ENCODE results near the gene MARCHF2.
"Not testable (repeated sequence)": the region's sequence is repeated elsewhere in the genome, so short reads cannot be mapped to it uniquely, and the experiment has no call there.

Gene MARCHF2

DNA sequence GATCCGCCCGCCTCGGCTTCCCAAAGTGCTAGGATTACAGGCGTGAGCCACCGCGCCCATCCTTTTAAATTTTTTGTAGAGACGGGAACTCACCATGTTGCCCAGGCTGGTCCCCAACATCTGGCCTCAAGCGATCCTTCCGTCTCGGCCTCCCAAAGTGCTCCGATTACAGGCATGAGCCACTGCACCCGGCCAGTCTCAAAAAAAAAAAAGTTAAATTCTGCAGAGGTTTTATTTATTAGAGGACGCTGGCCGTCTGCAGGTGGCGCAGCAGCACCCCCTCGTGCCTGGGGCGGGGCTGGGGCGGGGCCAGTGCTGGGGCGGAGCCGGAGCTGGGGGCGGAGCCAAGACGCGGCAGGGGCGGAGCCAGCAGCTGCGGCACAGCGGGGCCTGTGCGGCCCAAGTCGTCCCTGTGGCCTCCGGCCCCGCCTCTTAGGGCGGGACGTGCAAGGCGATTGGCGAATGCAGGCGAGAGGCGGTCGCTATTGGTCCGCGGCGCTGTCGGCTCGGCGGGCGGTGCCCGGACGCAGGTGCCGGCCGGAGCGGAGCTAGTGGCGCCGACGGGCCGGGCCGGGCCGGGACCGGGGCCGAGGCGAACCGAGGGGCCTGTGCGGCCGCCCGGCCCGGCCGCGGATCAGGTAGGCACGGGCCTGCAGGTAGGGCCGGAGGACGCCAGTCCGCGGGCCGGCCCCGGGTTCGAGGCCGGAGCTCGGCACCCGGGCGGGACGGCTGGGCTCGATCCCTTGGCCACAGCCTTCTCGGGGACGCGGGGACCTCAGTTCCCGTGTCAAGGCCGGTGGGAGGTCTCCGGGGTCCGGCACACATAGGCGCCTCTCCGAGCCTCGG lies at the start of gene MARCHF2:
TSS of gene MARCHF2 (plus strand) at position 523 of the 846 bp plus-strand sequence. CDS start 8,536 bp downstream, outside the sequence.
- peak; percentile 100 for DNase-seq

GRCh38 chr19:8363803-8364771 lies 49.0 kb upstream of the MARCHF2 start, which contains the start of gene ANGPTL4:
ANGPTL4 (plus strand) TSS chr19:8364155; CDS start chr19:8364322, 167 bp downstream.
- DNase-seq: peak; percentile 42

GRCh38 chr19:8366121-8366581 lies 47.0 kb upstream of the MARCHF2 start:
- no peak for DNase-seq

GRCh38 chr19:8366961-8367326 lies 46.2 kb upstream of the MARCHF2 start:
- no peak for DNase-seq

- no peak for DNase-seq
These were observed 45.6 kb upstream of the MARCHF2 start for GRCh38 chr19:8367327-8368001.

- DNase-seq: no peak
These were observed 42.7 kb upstream of the MARCHF2 start for GRCh38 chr19:8370176-8371010.

GRCh38 chr19:8371011-8371804 lies 41.9 kb upstream of the MARCHF2 start:
- DNase-seq: no peak

DNA sequence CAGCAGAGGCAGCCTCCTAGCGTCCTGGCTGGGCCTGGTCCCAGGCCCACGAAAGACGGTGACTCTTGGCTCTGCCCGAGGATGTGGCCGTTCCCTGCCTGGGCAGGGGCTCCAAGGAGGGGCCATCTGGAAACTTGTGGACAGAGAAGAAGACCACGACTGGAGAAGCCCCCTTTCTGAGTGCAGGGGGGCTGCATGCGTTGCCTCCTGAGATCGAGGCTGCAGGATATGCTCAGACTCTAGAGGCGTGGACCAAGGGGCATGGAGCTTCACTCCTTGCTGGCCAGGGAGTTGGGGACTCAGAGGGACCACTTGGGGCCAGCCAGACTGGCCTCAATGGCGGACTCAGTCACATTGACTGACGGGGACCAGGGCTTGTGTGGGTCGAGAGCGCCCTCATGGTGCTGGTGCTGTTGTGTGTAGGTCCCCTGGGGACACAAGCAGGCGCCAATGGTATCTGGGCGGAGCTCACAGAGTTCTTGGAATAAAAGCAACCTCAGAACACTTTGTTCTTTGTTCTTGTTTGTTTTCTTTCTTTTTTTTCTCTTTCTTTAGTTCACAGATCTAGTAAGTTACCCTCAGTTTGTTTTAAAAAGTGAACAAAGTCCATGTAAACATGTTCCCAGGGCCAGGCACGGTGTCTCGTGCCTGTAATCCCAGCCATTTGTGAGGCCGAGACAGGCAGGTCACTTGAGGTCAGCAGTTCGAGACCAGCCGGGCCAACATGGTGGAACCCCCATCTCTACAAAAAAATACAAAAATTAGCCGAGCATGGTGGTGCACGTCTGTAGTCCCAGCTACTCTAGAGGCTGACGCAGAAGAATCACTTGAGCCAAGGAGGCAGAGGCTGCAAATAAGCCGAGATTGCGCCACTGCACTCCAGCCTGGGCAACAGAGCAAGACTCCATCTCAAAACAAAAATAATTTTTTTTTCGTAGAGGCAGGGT lies 39.0 kb upstream of the MARCHF2 start:
- no peak for DNase-seq

GRCh38 chr19:8375766-8376165 lies 37.3 kb upstream of the MARCHF2 start:
- not testable (repeated sequence) for DNase-seq

- DNase-seq: not testable (repeated sequence)
These were observed 36.6 kb upstream of the MARCHF2 start for GRCh38 chr19:8376373-8376974.

DNA sequence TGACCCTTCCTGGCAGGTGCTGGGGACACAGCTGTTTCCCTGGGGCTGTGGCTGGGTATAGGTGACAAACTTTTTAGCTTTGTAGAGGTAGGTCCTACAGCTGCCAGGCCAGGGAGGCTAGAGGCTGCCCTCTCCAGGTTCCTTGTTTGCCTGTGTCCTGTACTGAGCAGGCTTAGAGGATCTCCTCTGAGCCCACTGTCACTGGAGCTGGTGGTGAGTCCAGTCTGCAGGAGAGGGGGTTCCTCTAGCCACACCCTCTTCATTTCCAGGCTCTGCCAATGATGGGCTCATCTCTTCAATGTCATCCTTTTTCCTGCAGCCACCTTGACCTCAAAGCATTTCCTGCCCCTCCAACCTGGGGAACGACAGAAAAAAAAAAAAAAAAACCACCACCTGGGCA lies 35.5 kb upstream of the MARCHF2 start:
- no peak for DNase-seq

DNA sequence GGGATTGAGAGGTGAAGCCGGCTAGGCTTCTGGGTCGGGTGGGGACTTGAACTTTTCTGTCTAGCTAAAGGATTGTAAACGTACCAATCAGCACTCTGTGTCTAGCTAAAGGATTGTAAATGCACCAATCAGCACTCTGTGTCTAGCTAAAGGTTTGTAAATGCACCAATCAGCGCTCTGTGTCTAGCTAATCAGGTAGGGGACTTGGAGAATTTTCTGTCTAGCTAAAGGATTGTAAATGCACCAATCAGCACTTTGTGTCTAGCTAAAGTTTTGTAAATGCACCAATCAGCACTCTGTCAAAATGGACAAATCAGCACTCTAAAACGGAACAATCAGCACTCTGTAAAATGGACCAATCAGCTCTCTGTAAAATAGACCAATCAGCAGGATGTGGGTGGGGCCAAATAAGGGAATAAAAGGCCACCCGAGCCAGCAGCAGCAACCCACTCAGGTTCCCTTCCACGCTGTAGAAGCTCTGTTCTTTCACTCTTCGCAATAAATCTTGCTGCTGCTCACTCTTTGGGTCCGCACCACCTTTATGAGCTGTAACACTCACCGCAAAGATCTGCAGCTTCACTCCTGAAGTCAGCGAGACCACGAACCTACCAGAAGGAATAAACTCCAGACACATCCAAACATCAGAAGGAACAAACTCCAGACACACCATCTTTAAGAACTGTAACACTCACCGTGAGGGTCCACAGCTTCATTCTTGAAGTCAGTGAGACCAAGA lies 33.8 kb upstream of the MARCHF2 start:
- not testable (repeated sequence) for DNase-seq

DNA sequence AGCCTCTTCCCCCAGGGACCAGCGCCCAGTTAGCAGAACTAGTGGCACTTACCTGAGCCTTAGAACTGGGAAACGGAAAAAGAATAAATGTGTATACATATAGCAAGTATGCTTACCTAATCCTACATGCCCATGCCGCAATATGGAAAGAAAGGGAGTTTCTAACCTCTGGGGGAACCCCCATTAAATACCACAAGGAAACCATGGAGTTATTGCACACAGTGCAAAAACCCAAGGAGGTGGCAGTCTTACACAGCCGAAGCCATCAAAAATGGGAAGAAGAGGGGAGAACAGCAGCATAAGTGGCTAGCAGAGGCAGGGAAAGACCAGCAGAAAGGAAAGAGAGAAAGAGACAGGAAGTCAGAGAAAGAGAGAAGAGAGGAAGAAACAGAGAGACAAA lies 28.5 kb upstream of the MARCHF2 start:
- DNase-seq: not testable (repeated sequence)

DNA sequence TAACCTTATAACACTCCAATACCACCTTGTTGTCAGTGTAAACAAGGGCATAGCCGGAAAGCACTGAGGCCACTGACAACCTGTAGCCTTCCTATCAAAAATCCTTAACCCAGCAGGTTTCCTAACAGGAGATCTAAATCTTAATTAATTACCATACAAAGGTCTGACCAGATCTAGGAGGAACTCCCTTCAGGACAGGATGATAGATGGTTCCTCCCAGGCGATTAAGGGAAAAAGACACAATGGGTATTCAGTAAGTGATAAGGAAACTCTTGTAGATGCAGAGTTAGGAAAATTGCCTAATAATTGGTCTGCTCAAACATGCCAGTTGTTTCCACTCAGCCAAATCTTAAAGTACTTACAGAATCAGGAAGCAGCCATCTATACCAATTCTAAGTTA lies 28.0 kb upstream of the MARCHF2 start:
- not testable (repeated sequence) for DNase-seq

DNA sequence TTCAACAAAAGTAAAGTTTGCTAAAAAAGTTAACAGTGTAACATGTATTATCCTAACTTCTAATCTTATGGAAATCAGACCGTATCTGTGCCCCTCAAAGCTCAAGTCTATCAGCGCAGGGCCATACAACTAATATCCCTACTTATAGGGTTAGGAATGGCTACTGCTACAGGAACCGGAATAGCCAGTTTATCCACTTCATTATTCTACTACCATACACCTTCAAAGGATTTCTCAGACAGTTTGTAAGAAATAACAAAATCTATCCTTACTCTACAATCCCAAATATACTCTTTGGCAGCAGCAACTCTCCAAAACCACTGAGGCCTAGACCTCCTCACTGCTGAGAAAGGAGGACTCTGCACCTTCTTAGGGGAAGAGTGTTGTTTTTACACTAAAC lies 27.5 kb upstream of the MARCHF2 start:
- not testable (repeated sequence) for DNase-seq

GRCh38 chr19:8386419-8386818 lies 26.7 kb upstream of the MARCHF2 start:
- not testable (repeated sequence) for DNase-seq

- no peak for DNase-seq
These were observed 26.1 kb upstream of the MARCHF2 start for GRCh38 chr19:8386990-8387389.

Data from activated T-cell treated with anti-CD3 and anti-CD28 coated beads, Interleukin-2, amount 50 U/mL, for 1 hour (primary cell).